Measurements from ENCODE around the gene ROBO3.

The ROBO3 gene

DNA sequence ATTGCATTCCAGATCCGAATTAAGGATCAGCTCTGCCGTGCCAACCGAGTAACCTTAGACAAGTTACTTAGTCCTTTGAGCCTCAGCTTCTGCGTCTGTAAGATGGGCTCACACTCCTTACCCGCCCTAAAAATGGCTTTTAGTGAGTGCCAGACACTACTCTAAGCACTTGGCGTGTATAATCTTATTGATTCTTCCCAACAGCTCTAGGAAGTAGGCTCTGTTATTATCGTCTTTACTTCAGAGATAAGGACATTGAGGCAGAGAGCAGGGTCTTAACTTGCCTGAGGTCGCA lies 21.7 kb upstream of the ROBO3 start:
- no peak for DNase-seq

DNA sequence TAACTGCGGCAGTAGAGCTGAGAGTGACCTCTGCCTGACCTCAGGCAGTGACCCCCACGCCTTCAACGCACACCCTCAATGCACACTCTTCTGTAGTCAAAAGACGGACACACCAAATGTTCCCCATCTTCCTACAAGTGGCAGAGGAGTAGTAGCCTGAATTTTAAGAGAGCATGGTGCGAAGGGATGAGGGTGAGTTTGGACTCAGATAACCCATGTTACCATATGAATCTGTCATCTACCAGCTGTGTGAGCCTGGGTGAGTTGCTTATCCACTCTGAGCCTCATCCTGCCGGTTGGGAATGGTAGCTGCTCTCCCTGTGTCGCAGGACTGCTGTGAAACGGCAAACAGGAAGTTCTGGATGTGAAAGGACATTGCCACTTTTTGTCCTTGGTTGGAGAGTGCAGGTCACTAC lies 20.6 kb upstream of the ROBO3 start:
- DNase-seq = no peak

DNA sequence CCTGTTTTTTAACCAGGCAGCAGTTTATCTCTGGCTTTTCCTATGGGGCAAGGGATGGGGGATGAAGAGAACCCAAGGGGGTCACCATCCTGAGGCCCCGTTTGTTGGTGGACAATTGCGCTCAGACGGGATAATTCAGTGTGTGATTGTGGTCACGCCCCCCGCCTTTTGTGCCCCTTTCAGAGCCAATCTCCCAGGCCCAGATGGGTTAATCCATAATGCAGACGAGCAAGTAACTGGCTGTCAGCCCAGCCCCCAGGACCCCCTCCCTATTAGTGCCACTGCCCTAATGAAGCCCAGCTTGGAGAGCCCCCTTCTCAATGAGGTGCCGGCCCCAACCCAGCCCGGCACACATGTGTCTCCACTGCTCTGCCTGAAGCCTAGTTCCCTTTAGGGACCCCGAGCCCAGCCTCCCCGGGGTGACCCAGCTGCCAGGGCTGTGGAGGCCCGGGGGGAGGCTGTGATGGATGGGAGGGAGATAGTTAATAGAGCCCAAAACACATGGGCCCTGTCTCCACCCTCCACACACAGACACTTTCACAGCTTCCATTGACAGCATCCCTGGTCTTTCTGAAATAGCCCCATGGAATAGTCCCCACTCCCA lies 19.1 kb upstream of the ROBO3 start:
- no peak for DNase-seq

DNA sequence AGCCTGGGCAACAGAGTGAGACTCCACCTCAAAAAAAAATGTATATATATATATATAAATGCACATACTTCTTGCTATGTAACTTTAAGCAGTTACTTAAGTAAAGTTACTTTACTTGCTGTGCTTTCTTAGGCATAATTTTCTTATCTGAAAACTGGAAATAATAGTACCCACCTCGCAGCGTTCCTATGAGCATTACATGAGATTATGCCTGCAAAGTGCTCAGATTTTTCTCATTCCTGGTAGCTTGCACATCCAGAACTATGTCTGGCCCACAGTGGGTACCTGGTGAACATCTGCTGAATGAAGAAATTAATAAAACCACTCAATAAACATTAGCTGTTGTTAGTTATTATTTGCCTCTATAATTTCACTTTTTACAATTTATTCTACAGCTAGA lies 6.1 kb upstream of the ROBO3 start:
- no peak for DNase-seq

DNA sequence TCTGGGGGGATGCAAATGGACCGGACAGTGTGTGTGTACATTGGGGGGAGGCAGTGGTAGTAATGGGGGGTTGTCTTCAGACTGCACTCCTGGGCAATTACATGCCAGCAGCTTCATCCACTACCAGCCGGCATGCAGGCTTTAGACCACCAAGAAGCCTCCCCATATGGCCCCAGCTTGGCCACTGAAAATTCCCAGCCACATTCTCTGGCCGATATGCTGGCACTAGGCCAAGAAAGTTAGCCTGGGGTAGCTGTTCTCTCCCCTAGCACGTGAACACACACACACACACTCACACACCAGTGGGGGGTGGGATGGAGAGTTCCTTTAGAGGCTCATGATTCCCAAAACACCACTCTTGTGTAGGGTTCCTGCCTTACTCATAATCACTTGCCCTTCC lies 3.6 kb upstream of the ROBO3 start:
- no peak for DNase-seq

DNA sequence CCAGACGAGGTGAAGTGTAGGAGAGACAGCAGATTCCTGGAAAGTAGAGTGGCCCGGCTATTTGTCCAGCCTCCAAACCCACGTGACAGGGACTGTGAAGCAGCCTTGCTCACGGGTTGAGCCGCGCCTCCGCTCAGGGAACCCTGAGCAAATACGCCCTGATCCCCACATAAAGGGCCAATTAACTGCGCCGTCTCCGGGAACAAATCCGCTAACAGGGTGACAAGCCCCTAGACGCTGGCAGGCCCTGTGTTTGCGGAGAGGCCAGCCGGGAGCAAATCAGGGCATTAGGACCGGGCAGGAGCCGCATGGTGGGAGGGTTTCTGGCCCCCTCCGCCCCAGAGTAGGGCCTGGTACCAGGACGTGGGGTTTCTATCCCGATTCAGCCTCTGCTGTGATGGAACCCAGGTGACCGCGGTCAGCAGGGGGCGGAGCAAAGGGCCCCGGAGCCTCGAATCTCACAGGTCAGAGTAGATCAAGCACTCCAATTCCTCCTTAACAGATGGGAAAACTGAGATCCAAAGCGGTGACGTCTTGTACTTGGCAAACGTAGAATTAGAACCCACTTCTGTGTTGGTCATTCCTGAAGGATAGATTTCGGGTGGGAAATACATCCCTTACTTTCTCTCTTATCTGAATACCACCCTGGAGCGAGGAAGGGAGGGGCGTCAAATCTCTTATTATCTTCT lies 2.0 kb upstream of the ROBO3 start:
- no peak for DNase-seq

DNA sequence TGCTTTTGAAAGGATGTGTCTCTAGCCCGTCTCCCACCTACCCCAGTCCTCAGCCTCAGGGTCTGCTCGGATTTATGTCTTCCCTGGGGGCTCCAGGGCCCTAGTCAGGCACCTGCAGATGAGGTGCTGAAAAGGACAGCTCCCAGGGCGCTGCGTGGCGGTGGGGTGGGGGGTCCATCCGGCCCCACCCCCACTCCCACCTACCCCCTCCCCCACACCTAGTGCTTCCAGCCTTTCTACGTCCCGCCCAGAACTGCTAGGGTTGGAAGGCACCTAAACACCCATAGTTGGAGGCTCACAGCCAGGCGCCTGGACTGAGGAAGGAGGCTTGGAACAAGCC lies 1.4 kb upstream of the ROBO3 start:
- no peak for DNase-seq

DNA sequence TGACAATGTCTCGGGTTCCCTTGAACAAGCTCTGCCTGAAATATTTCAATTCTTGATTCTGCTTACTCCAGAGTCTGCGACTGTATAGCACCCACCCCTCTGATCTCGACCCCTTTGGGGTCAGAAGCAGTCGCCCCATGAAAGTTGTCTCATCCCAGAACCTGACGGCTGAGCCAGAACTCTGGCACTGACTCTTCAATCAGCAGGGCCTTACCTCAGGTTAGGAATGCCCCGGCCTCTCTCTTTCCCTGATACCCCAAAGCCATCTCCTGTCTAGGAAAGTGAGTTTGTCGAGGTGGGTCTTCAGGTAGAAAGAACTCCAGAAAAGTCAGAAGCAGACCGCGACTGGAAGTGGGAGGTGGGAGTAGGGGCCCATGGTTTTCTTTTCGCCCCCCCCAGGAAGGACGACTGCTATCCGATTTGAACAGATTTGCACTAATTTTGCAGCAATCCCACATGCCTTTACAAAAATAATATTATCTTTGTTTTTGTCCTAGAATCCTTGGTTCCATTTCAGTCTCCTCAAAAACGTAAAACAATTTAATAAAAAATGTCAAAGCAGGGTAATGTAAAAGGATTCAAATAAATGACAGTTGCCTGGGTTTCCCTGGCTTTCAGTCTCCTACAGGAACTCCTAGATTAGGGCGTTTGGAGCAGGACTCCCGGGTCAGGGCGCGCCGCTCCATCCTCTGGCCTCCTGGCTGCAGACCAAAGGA lies 898 bp upstream of the ROBO3 start:
- DNase-seq = no peak

DNA sequence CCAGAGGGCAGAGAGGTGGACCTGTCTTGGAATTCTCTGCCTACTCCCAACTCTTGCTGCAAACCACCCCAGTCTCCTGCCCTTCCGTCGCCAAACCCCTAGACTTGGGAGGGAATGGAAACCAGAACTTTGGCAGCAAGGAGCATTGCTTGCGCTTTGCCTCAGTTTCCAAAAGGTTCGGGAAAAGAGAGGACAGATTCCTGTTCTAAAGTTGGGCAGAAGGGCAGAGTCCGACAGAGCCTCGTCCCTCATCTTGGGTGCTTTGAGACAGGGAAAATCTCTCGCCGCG lies 396 bp upstream of the ROBO3 start:
- DNase-seq = no peak

DNA sequence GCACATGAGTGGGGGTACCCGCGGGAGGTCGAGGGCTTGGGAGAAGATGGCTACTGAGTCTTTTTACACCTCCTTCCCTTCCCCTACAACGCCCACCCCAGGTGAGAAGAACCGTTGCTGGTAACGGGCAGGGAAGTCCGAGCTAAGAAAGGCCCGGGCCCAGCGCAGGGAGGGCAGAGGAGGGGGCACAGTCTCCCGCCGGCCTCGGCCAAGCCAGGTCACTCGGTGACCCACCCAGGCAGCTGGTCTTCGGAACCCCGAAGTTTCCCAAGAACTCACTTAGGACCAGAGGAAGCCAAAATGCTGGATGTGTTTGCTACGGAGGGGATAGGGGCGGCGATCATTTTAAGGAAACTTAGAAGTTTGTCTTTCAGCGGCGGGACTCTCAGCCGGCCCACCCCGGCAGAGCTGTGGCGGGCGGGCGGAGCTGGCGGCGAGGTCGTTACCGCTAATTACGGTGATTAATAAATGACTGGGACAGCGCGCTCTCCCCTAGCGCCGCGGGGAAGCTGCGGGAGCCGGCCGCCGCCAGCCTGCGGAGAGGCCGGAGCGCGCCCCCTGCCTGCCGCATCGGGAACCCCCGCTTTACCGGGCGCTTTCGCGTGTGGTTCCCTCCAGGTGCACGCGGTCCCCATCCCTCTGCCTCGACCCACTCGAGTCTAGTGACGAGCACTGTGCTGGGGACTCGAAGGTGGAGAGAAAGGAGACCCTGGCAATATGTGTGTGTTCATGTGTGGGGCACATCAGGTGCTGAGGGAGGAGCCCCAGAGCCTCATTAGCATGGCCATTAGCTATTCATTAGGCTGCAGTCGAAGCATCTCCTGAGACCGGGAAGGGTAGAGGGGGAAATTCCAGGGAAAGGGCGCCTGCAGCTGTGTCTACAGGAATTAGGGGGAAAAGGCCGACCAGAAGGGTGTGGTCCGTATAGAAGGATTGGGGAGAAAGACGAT lies 945 bp downstream of the ROBO3 start:
- no peak for DNase-seq

DNA sequence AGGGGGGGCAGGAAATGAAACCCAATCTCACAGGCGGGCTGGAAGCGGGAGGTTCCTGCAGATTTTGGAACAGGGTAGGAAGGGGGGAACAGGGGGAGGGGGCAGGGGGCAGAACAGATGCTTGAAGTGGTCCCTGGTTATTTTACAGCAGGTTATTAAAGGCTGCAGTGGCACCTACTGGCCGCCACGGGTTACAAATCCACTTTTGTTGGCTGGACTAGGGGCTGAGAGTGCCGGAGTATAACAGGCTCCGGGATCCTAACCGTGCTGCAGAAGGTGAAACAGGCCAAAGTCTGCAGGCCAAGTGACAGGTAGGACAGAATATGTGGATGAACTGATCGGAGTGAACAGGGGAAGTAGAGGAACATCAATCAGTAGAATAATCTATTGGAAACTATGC lies 2.5 kb downstream of the ROBO3 start:
- DNase-seq = no peak

DNA sequence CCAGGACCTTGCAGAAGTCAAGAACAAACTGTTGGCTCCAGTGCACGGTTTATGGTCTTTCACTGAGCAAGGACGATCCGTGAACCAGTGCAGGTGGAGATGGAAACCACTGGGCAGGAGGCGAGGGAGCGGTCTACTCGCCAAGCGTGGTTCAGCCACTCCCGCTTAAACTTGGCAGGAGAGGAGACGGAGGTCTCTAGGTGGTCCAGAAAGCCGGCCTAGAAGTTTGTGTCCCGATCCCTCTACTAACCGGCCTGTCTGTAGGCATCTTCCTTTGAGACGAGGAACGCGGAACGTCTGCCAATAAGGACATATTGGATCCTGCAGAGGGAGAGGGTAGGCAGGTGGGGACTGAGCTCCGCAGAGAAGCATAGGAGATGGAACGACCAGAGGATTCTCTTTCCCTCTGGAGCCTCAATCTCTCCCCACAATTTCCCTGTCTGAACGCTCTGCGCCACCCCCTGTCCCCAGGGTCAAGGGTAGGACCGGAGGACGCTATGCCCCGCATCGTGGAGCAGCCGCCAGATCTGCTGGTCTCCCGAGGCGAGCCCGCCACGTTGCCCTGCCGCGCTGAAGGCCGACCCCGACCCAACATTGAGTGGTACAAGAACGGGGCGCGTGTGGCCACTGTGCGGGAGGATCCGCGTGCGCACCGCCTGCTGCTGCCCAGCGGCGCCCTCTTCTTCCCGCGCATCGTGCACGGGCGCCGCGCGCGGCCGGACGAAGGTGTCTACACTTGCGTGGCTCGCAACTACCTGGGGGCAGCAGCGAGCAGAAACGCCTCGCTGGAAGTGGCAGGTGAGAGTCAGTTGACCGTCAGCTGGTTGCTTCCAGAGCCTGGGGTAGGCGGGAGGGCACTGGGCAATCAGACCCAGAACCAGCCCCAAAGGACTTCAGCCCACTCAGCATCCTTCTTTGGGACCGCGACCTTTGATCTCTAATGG lies 3.4 kb downstream of the ROBO3 start:
- DNase-seq = no peak

DNA sequence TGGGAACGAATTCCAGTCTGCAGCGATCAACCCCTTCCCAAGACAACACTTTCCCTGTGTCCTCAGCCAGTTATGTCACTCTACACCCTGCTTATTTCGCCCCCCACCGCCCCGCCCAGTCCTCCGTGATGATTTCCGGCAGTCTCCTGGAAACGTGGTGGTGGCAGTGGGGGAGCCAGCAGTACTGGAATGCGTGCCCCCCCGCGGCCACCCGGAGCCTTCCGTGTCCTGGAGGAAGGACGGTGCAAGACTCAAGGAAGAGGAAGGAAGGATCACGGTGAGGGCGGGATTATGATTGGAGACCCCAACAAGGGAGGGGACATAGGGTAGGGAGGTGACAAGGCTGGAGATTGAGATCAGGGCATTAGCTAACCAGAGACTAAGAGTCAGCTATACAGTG lies 4.1 kb downstream of the ROBO3 start:
- no peak for DNase-seq

DNA sequence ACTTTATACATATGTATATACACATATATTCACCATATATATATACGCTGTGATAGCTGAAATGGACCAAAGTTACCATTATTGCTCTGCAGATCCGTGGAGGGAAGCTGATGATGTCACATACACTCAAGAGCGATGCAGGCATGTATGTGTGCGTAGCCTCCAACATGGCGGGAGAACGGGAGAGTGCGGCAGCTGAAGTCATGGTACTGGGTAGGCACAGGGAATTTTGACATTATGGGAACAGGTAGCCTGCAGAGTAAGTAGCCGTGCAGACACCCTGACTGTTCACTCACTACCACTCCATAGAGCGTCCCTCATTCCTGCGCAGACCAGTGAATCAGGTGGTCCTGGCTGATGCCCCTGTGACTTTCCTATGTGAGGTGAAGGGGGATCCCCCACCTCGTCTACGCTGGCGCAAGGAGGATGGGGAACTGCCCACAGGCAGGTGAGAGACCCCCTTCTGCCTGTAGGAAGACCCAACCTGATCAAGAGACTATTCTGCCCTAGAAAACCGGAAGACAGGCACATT lies 4.7 kb downstream of the ROBO3 start:
- DNase-seq = no peak

DNA sequence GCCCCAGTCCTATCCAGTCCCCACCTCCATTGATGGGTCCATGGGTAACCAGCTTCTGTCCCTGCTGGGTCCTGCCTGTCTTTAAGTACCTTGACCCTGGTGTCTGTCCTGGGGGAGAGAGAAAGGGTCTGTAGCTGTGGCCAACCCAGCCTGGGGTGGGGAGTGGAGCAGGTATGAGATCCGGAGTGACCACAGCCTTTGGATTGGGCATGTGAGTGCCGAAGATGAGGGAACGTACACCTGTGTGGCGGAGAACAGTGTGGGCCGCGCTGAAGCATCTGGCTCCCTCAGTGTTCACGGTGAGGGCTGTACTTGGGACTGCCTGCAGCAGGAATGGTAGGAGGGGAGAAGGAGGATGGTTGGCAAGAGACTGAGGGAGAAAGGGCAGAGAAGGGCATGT lies 5.2 kb downstream of the ROBO3 start:
- DNase-seq = no peak

DNA sequence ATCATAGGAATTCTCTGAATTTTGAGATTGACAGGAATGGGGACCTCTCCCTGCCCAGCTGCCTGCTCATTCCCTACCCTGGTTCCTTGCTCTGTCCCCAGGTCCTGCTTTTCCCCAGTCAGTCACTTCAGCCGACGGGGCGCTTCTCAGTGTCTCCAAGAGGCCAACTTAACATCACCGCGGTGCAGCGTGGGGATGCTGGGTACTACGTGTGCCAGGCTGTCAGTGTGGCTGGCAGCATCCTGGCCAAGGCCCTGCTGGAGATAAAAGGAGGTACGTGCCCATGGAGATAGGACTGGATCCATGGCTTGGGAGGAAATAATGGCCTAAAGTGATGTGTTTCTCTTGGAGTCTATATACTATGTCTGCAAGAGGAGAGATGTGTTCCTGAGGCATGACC lies 7.0 kb downstream of the ROBO3 start:
- DNase-seq = no peak

DNA sequence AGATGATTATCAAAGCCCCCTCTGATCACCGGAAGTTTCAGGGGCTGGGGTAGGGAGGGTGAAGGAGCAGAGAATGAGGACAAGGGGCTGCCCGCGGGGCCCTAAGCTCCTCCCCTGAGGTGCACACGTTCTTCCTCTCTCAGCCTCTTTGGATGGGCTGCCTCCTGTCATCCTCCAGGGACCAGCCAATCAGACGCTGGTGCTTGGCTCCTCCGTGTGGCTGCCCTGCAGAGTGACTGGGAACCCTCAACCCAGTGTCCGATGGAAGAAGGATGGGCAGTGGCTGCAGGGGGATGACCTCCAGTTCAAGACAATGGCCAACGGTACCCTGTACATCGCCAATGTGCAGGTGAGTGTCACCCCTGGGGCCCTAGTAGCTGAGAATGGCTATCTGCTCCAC lies 7.5 kb downstream of the ROBO3 start:
- no peak for DNase-seq

DNA sequence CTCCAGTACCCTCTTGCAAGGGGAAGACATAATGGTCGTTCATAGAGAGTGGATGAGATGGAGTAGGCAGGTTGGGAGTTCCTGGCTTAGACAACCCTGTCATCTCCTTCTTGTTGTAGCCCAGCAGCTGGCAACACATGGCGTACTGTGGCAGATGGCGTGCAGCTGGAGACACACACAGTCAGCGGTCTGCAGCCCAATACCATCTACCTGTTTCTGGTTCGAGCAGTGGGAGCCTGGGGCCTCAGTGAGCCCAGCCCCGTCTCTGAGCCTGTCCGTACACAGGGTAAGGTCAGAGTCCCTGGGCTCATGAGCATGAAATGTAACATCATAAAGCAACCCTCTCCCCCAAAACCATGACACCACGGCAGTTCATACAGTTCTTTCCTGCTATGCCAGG lies 8.7 kb downstream of the ROBO3 start:
- no peak for DNase-seq

DNA sequence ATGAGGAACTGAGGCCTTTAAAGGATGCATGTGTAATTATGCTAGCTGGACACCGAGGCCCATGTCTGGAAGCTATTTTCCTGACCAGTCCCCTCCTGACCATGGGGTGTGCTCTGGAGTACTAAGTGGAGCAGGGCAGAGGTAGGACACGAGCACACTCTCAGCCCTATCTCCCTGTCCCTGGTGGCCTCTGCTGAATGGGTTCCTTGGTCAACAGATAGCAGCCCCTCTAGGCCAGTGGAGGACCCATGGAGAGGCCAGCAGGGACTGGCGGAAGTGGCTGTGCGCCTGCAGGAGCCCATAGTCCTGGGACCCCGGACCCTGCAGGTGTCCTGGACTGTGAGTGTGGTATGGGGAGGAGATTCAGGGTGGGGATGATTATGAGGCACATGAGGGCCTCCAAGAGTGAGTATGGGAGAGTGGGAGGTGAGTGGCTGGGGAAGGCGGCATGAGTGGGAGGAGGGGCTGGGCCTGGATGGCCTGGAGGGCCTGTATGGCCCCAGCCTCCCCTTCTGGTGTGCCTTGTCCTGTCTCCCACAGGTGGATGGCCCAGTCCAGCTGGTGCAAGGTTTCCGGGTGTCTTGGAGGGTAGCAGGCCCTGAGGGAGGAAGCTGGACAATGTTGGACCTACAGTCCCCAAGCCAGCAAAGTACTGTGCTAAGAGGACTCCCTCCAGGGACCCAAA lies 9.5 kb downstream of the ROBO3 start:
- DNase-seq = no peak

DNA sequence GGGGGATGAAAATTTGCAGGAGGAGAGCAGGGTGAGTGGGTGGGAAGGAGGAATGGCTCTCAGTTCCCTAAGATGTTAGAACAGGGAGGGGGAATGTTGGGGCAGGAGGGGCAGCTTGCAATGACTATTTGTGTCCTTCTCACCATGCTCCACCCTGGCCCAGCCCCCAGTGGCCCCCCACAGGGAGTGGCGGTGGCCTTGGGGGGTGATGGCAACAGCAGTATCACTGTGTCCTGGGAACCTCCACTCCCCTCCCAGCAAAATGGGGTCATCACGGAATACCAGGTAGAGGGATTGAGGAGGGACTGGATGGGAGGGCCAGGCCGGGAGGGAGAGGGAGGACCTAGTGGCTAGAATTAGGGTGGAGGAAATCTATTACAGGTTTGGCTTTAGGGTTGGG lies 10.2 kb downstream of the ROBO3 start:
- no peak for DNase-seq

DNA sequence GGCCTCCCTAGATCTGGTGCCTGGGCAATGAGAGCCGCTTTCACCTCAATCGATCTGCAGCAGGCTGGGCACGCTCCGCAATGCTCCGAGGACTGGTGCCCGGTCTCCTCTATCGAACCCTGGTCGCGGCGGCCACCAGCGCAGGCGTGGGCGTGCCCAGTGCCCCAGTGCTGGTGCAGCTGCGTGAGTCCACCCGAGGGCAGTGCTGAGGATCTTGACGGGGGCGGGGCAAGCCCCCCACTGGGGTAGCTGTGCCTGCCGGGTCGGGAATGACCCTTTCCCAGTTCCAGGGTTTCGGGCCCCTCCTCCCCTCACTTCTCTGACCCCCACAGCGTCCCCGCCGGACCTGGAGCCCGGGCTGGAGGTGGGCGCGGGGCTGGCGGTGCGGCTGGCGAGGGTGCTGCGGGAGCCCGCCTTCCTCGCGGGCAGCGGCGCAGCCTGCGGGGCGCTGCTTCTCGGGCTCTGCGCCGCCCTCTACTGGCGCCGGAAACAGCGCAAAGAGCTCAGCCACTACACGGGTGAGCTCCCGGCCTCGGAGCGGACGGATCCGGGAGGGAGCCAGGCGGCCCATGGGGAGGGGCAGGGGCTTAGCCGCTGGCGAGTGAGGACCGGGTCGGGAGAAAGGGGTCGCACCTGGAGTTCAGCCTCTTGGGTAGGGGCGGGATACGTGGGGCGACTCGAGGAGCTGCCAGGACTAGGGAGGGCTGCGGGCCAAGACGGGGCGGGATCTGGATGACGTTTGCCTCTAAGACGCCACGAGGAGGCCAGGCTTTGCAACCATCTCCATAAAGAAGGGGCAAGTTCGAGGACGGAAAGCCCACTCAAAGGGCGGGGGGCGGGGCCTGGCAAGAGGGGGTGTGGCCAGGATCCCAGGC lies 10.9 kb downstream of the ROBO3 start:
- DNase-seq = no peak

Data from NCI-H510A treated with DMSO at 0.1 percent for 48 hours (cell line).